ENCODE results near the gene PTX4. TPM values are rescaled to one million over a fixed set of nuclear protein-coding genes. Genes with fewer than 3 reads are reported as not detected.

PTX4 gene
- total RNA-seq, 1 donor from 2014 or later, result not detected

DNA sequence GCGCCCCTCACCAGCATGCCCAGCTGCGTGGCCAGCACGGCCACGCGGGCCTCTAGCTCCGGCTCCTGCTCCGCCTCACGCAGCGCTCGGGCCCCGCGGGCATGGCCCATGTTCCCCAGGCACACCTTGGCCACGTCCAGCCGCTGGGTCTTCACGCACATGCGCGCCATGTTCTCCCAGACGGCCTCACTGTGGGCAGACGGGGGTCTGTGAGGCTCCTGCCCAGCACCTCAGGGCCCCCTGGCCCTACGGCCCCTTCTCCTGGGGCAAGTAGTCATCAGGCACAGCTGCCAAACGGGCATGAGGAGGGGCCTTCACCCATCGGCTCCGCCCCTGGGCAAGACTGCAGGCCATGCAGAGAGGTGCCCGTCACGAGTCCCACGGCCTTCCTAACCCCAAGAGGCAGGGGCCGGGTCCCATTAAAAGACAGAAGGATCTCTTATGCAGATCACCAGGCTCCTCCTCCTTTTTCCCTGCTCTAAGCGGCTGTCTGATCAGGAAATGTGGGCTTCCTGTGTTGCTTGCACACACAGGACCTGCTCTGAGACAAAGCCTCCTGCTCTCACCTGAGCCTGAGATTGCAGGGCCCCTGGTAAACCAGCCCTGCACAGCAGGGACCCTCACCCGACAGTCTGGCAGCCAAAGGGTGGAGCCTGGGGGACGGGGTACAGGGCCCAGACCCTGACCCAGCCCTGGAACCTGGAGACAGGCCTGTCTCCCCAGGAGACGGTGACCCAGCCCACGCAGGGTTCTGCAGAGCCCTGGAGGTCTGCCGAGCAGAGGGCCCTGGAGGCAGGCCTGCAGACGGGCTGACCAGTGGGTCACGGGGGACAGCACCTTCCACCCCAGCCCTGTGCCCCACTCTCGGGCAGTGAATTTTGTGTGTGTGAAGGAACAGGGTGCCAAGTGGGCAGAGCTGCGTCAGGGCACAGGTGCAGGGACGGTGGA lies 38.1 kb upstream of the PTX4 start:
- H3K36me3 ChIP-seq, result peaks cover 8 to 17% of the 10 kb centered on the region in 2 donors
- no peaks in the 10 kb centered on the region for H3K27me3 ChIP-seq
- intact Hi-C loops (cut with DNase I), result no loop called here
- no peaks in the 10 kb centered on the region for H3K9me3 ChIP-seq
- H3K4me3 ChIP-seq, result no peak overlapping the region
- TF ChIP-seq, protein P1, sequence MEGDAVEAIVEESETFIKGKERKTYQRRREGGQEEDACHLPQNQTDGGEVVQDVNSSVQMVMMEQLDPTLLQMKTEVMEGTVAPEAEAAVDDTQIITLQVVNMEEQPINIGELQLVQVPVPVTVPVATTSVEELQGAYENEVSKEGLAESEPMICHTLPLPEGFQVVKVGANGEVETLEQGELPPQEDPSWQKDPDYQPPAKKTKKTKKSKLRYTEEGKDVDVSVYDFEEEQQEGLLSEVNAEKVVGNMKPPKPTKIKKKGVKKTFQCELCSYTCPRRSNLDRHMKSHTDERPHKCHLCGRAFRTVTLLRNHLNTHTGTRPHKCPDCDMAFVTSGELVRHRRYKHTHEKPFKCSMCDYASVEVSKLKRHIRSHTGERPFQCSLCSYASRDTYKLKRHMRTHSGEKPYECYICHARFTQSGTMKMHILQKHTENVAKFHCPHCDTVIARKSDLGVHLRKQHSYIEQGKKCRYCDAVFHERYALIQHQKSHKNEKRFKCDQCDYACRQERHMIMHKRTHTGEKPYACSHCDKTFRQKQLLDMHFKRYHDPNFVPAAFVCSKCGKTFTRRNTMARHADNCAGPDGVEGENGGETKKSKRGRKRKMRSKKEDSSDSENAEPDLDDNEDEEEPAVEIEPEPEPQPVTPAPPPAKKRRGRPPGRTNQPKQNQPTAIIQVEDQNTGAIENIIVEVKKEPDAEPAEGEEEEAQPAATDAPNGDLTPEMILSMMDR (IDR thresholded peaks at IDR 0.05), result no peak
- no peak overlapping the region for H3K27ac ChIP-seq
- H3K4me1 ChIP-seq, result peaks cover 0 to 12% of the 10 kb centered on the region in 2 donors
- DNase-seq (ENCODE audit: low spot score in 2 of 2), result no peak

GRCh38 chr16:1525871-1526607 lies 37.3 kb upstream of the PTX4 start:
- H3K4me3 ChIP-seq, result no peak overlapping the region
- H3K9me3 ChIP-seq, result no peaks in the 10 kb centered on the region
- no peak for DNase-seq (ENCODE audit: low spot score in 2 of 2)
- peaks cover 8 to 17% of the 10 kb centered on the region in 2 donors for H3K36me3 ChIP-seq
- H3K27ac ChIP-seq, result no peak overlapping the region
- peaks cover 0 to 5% of the 10 kb centered on the region in 2 donors for H3K4me1 ChIP-seq
- TF ChIP-seq, protein P1 (IDR thresholded peaks at IDR 0.05), result no peak
- intact Hi-C loops (cut with DNase I), result no loop called here
- H3K27me3 ChIP-seq, result no peaks in the 10 kb centered on the region

GRCh38 chr16:1524366-1524765 lies 35.6 kb upstream of the PTX4 start:
- TF ChIP-seq, protein P1 (IDR thresholded peaks at IDR 0.05), result no peak
- DNase-seq (ENCODE audit: low spot score in 2 of 2), result no peak
- Histone ChIP-seq H3K9me3 (no peaks in the 10 kb centered on the region), H3K27me3 (no peaks in the 10 kb centered on the region), H3K27ac (no peak overlapping the region), H3K36me3 (peaks cover 15 to 28% of the 10 kb centered on the region in 2 donors), H3K4me3 (no peak overlapping the region), H3K4me1 (no peaks in the 10 kb centered on the region)
- intact Hi-C loops (cut with DNase I), result no loop called here

- H3K4me3 ChIP-seq, result no peak overlapping the region
- peaks cover 15 to 29% of the 10 kb centered on the region in 2 donors for H3K36me3 ChIP-seq
- no peaks in the 10 kb centered on the region for H3K9me3 ChIP-seq
- no peak for DNase-seq (ENCODE audit: low spot score in 2 of 2)
- no peak overlapping the region for H3K27ac ChIP-seq
- intact Hi-C loops (cut with DNase I), result no loop called here
- H3K4me1 ChIP-seq, result no peaks in the 10 kb centered on the region
- no peaks in the 10 kb centered on the region for H3K27me3 ChIP-seq
- TF ChIP-seq, protein P1 (IDR thresholded peaks at IDR 0.05), result no peak
Measured at GRCh38 chr16:1523581-1524245, 35.0 kb upstream of the PTX4 start.

DNA sequence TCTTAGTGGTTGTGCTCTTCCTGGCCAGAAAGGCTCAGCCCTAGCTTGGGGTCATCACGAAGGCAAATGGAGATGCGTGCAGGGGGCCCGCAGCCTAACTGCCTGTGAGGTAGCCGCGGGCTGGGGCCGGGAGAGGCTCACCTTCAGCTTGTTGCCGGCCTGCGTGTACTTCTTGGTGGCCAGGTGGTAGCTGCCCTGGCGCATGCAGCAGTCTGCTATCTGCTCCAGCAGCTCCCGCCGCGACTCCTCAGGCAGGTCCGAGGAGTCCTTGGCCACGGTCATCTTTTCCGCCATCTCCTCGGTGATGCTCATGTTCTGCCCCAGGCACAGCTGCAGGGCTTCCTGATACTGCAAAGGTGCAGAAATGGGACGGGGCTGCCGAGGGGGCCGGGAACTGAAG lies 31.7 kb upstream of the PTX4 start:
- Histone ChIP-seq H3K4me1 (no peaks in the 10 kb centered on the region), H3K36me3 (peaks cover 15 to 34% of the 10 kb centered on the region in 2 donors), H3K27ac (no peak overlapping the region), H3K4me3 (no peak overlapping the region), H3K9me3 (no peaks in the 10 kb centered on the region), H3K27me3 (no peaks in the 10 kb centered on the region)
- intact Hi-C loops (cut with DNase I), result no loop called here
- DNase-seq (ENCODE audit: low spot score in 2 of 2), result no peak
- TF ChIP-seq, protein P1 (IDR thresholded peaks at IDR 0.05), result no peak
